Measurements from ENCODE around the gene NFIA. TPM values are rescaled to one million over a fixed set of nuclear protein-coding genes. Genes with fewer than 3 reads are reported as not detected.
A peak's percentile ranks its signal among the peaks of the same experiment; 100 is the strongest.

Gene NFIA
- total and polyA plus RNA-seq, 9 of the 15 experiments (the other 6 are each of a cell fraction or from before 2014, with no cell fraction given): 5.3 to 24.9 (median 9.8) TPM

- peak; percentile 62; the same call in 1 of the 2 replicates for TF ChIP-seq ZFP91 (CRISPR knock-in tag; IDR thresholded peaks at IDR 0.05)
- TF ChIP-seq RBM34 (IDR thresholded peaks at IDR 0.05; ENCODE audit: borderline replicate concordance, insufficient read depth, low read length): no peak
- peak; percentile 62; the same call in 1 of the 2 replicates for TF ChIP-seq KLF16 (IDR thresholded peaks at IDR 0.05)
- TF ChIP-seq POLR2G (IDR thresholded peaks at IDR 0.05; ENCODE audit: low read depth, low read length): peak; percentile 81
- no peak for TF ChIP-seq PTTG1 (tag; IDR thresholded peaks at IDR 0.05; ENCODE audit: low read depth)
- peak; percentile 92; the same call in 1 of the 2 replicates for TF ChIP-seq BRD4 (IDR thresholded peaks at IDR 0.05)
- TF ChIP-seq ZNF511 (CRISPR knock-in tag; IDR thresholded peaks at IDR 0.05): peak; percentile 50
- TF ChIP-seq RCOR1 (IDR thresholded peaks at IDR 0.05; ENCODE audit: borderline replicate concordance in 1 of 2, low read depth in 2 of 2, low read length in 2 of 2): peak in 1 of 2 experiments; percentile 92; a peak in 2 of 4 replicates
- peak; percentile 82 for TF ChIP-seq DEAF1 (CRISPR knock-in tag; IDR thresholded peaks at IDR 0.05)
- peak in 1 of 2 experiments; percentile 38; a peak in 3 of 4 replicates for TF ChIP-seq NRF1 (conservative IDR thresholded peaks at IDR 0.05 in 1 of 2, IDR thresholded peaks at IDR 0.05 in 1 of 2)
- TF ChIP-seq ZNF589 (CRISPR knock-in tag; IDR thresholded peaks at IDR 0.05; ENCODE audit: low read depth): peak; percentile 57; the same call in 1 of the 2 replicates
- TF ChIP-seq NCOA1 (IDR thresholded peaks at IDR 0.05; ENCODE audit: low read depth): peak; percentile 25; the same call in 1 of the 2 replicates
- TF ChIP-seq HOMEZ (CRISPR knock-in tag; IDR thresholded peaks at IDR 0.05): peak; percentile 76; the same call in 1 of the 2 replicates
- TF ChIP-seq MNT (conservative IDR thresholded peaks at IDR 0.05): peak in 1 of 2 experiments; percentile 51; a peak in 2 of 4 replicates
- no peak for TF ChIP-seq CBX8 (IDR thresholded peaks at IDR 0.05; ENCODE audit: borderline replicate concordance, extremely low read depth, low read depth, low read length, poor library complexity, severe bottlenecking)
- peak; percentile 72; the same call in 1 of the 2 replicates for TF ChIP-seq JUND (IDR thresholded peaks at IDR 0.05; ENCODE audit: borderline replicate concordance, low read depth, low read length)
- peak; percentile 42; the same call in 1 of the 3 replicates for TF ChIP-seq JUND (tag; IDR thresholded peaks at IDR 0.05; ENCODE audit: borderline replicate concordance, low read depth, low read length)
- no peak for TF ChIP-seq NR4A1 (CRISPR knock-in tag; IDR thresholded peaks at IDR 0.05)
- TF ChIP-seq NR4A1 (tag; IDR thresholded peaks at IDR 0.05): 0 out of 2 replicates have a peak, but pooled peaks have one; percentile 13
These were observed 32.4 kb upstream of the NFIA start (continued) for GRCh38 chr1:61049850-61050540.
